ENCODE measurements around the gene GNAI1.

DNA sequence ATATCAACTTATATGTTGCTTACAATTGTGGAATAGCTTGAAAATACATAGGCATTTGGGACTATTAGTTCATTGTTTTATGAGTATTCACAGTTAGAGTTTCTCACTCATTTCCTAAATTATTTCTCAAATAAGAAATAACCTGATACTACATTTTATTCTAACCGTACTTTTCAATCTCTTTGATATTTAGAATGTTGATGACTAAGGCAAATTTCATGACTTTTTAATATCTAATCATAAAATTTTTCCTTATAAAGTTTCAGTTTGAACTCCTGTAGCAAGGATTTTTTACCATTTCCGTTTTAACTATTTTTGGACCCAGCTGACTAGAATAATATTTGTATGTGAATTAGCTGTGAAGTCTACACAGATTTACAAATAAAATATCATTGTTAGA is 41.3 kb upstream of the GNAI1 start:
- TF ChIP-seq, protein P1, sequence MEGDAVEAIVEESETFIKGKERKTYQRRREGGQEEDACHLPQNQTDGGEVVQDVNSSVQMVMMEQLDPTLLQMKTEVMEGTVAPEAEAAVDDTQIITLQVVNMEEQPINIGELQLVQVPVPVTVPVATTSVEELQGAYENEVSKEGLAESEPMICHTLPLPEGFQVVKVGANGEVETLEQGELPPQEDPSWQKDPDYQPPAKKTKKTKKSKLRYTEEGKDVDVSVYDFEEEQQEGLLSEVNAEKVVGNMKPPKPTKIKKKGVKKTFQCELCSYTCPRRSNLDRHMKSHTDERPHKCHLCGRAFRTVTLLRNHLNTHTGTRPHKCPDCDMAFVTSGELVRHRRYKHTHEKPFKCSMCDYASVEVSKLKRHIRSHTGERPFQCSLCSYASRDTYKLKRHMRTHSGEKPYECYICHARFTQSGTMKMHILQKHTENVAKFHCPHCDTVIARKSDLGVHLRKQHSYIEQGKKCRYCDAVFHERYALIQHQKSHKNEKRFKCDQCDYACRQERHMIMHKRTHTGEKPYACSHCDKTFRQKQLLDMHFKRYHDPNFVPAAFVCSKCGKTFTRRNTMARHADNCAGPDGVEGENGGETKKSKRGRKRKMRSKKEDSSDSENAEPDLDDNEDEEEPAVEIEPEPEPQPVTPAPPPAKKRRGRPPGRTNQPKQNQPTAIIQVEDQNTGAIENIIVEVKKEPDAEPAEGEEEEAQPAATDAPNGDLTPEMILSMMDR (IDR thresholded peaks at IDR 0.05), result no peak
- TF ChIP-seq POLR2A (IDR thresholded peaks at IDR 0.05), result no peak
